Fibroblast of mammary gland (primary cell): Measurements from ENCODE around the gene HIGD1A.

Source experiments
- DNase-seq: peaks from one replicate; pipeline ENCODE4 v3.0.0-alpha.2; 2010; ENCODE audit warnings: low read depth
- H3K4me3 ChIP-seq: 2 replicates; pipeline ENCODE4 v1.5.1; 2011; ENCODE audit warnings: low read depth, mild to moderate bottlenecking, low read length, moderate library complexity; ENCODE audit not compliant: control insufficient read depth
- TF ChIP-seq, protein P1 (sequence below): conservative IDR thresholded peaks from 2 replicates; pipeline ENCODE4 v1.5.1; 2011; ENCODE audit warnings: low read depth, low read length, inconsistent platforms; ENCODE audit not compliant: control insufficient read depth, insufficient read depth

HIGD1A gene

DNA sequence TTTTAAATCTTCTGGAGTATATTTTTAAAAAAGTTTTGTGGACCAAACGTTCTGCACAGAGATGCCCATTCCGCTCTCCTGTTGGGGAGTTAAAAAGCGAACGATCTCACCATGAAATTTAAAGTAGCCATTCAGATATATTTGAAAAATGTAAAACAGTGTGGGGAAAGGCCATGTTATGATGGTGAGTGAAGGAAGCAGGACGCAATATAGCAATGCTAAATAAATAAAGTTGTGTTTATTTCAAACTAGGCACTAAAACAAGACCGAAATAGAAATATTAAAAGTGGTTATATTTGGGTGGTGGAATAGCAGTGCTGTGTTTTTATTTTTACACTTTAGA, 30.9 kb downstream of the HIGD1A start:
- TF ChIP-seq, protein P1, sequence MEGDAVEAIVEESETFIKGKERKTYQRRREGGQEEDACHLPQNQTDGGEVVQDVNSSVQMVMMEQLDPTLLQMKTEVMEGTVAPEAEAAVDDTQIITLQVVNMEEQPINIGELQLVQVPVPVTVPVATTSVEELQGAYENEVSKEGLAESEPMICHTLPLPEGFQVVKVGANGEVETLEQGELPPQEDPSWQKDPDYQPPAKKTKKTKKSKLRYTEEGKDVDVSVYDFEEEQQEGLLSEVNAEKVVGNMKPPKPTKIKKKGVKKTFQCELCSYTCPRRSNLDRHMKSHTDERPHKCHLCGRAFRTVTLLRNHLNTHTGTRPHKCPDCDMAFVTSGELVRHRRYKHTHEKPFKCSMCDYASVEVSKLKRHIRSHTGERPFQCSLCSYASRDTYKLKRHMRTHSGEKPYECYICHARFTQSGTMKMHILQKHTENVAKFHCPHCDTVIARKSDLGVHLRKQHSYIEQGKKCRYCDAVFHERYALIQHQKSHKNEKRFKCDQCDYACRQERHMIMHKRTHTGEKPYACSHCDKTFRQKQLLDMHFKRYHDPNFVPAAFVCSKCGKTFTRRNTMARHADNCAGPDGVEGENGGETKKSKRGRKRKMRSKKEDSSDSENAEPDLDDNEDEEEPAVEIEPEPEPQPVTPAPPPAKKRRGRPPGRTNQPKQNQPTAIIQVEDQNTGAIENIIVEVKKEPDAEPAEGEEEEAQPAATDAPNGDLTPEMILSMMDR: no peak
- DNase-seq: no peak
- H3K4me3 ChIP-seq: peak overlapping the region; percentile 58

DNA sequence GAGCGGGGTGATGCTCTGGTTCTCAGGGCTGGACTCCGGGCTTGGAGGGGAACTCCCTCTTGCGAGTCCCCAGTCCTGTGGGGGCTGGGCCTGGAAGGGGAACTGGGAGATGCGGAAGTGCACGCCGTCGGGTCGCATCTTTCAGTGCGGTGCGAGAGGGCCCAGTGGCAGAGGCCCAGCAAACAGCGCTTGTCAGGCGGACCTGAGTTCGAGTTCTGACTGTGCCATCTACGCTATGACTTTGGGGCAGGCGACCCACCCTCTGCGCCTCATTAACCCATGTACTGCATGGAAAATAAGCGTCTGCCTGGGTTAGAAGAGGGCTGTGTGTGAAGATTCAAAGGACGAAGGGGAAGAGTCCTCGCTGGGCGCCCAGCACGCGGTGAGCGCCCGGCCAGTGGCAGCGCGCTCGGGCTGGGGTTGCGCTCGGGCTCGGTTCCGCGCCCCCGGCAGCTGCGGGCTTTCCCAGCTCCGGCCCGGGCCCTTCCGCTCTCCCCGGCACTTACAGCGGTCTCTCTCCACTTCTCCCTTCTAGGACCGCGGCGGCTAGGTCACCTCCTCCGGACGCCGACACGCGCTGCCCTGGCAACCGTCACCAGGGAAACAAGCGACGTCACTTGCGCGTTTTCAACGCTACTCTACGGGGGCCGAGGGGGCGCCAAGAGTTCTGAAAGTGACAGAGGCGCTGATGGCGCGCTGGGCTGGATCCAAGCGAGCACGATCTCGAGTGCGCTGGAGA, 31.5 kb downstream of the HIGD1A start, which contains the start of gene CCDC13:
Gene CCDC13 (minus strand): TSS at position 584 of the 739 bp plus-strand sequence. CDS start 14,908 bp downstream, outside the sequence.
- peak; percentile 93 for DNase-seq
- peak within 1 kb of the TSS; percentile 58 for H3K4me3 ChIP-seq
- TF ChIP-seq, protein P1: no peak

DNA sequence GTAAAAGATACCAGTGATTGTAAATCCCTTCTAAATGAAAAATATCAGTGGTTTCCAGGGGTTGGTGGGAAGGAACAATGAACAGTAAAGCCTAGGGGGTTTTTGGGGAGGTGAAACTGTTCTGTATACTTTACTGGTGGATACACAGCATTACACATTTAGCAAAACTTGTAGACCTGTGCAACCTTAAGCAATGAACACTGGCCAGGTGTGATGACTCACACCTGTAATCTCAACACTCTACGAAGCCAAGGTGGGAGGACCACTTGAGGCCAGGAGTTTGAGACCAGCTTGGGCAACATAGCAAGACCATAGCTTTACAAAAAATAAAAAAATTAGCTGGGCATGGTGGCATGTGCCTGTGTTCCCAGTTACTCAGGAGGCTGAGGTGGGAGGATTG, 33.0 kb downstream of the HIGD1A start:
- no peak for DNase-seq
- TF ChIP-seq, protein P1: no peak
- H3K4me3 ChIP-seq: no peak overlapping the region

DNA sequence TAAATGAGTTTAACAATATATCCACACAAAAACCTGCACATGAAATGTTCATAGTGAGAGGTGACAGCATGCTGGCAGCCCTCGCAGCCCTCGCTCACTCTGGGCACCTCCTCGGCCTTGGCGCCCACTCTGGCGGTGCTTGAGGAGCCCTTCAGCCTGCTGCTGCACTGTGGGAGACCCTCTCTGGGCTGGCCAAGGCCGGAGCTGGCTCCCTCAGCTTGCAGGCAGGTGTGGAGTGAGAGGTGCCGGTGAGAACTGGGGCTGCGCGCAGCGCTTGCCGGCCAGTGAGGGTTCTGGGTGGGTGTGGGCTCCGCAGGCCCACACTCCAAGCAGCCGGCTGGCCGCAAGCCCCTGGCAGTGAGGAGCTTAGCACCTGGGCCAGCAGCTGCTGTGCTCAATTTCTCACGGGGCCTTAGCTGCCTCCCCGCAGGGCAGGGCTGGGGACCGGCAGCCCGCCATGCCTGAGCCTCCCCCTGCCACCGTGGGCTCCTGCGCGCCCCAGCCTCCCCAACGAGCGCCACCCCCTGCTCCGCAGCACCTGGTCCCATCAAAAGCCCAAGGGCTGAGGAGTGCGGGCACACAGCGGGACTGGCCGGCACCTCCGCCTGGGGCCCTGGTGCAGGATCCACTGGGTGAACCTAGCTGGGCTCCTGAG, 34.7 kb downstream of the HIGD1A start:
- TF ChIP-seq, protein P1: no peak
- H3K4me3 ChIP-seq: no peak overlapping the region
- DNase-seq: no peak

DNA sequence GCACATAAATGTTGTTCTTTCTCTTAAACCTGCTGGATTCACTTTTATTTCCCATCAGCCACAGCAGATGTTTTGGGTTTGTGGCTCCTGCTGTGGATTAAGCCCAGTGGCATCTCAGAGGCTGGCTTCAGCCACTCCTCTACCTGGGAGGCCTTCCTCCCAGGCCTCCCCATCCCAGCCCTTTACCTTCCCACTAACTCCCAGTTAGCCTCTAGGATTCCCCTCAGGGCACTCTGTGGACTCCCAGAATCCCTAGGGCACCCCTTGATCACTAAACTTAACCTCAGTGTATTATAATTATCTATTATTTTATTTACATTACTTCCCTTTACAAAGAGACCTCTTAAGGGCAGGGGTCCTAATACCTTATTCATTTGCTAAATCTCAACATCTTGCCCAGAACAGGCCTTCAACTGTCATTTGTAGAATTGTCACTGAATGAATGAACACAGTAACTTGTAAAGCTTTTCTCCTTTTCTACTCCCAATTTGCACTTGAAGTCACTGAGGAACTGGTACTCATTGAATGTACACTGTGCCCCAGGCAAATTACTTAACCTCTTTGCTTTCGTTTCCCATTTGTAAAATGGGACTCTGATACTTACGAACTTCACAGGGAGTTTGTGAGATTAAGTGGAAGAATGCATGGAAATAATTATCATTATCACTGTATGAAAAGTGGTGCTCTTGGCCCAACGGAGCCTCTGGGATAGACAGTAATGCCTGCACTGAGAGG, 39.6 kb downstream of the HIGD1A start:
- no peak overlapping the region for H3K4me3 ChIP-seq
- TF ChIP-seq, protein P1: no peak
- no peak for DNase-seq

DNA sequence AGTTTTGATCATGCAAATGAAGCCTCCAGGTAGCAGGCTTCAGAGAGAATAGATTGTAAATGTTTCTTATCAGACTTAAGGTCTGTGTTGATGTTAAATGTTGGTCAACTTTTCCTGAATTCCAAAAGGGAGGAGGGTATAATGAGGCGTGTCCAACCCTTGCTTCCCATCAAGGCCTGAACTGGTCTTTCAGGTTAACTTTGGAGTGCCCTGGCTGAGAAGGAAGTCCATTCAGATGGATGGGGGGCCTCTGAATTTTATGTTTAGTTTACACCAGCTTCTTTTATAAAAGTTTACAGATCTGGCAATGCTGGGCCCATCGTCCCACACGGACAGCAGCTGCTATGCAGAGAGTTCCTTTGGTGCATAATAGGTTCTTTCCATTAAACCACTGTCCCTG, 40.2 kb downstream of the HIGD1A start:
- no peak for DNase-seq
- TF ChIP-seq, protein P1: no peak
- no peak overlapping the region for H3K4me3 ChIP-seq
